MCF 10A (cell line): ENCODE data around the gene PTPRZ1. TPM values are rescaled to one million over a fixed set of nuclear protein-coding genes. Genes with fewer than 3 reads are reported as not detected.
A peak's percentile ranks its signal among the peaks of the same experiment; 100 is the strongest.

Experiments used
- BruUV-seq: library from RNA; stranded (reverse); fragments of 400-500 nt; replicated peaks from 2 replicates; lab custom pipeline; 2021; lab: Mats Ljungman, UMichigan
- CTCF ChIA-PET: fragments of 300-600 bp; sonication (Branson Sonifier 250); formaldehyde crosslinking; extraction: SDS; loops from one replicate; lab custom pipeline; 2021; ENCODE audit warnings: antibody characterized with exemption, inconsistent platforms; lab: Yijun Ruan, JAX
- POLR2A ChIA-PET: fragments of 300-600, 350-650 bp; sonication (Branson Sonifier 250); formaldehyde crosslinking; extraction: SDS; loops from one replicate; lab custom pipeline; 2020; ENCODE audit warnings: antibody characterized with exemption, inconsistent platforms; lab: Yijun Ruan, JAX
- DNase-seq: peaks from one replicate; pipeline ENCODE4 v3.0.0-alpha.2; 2018; ENCODE audit not compliant: unreplicated experiment
- H3K27ac Mint-ChIP-seq: one replicate; pipeline ENCODE4 v1.8.0; 2022; ENCODE audit warnings: mild to moderate bottlenecking, low read depth, mixed read lengths; ENCODE audit not compliant: unreplicated experiment
- H3K27me3 Mint-ChIP-seq: one replicate; pipeline ENCODE4 v1.8.0; 2022; ENCODE audit warnings: mixed read lengths; ENCODE audit not compliant: insufficient read depth, unreplicated experiment
- H3K36me3 Mint-ChIP-seq: one replicate; pipeline ENCODE4 v1.8.0; 2022; ENCODE audit warnings: mild to moderate bottlenecking, moderate library complexity, mixed read lengths; ENCODE audit not compliant: insufficient read depth, unreplicated experiment
- H3K4me1 Mint-ChIP-seq: one replicate; pipeline ENCODE4 v1.8.0; 2022; ENCODE audit warnings: mixed read lengths; ENCODE audit not compliant: insufficient read depth, unreplicated experiment
- H3K4me3 Mint-ChIP-seq: one replicate; pipeline ENCODE4 v1.8.0; 2022; ENCODE audit warnings: mild to moderate bottlenecking, moderate library complexity, mixed read lengths; ENCODE audit not compliant: unreplicated experiment
- H3K9me3 Mint-ChIP-seq: one replicate; pipeline ENCODE4 v1.8.0; 2022; ENCODE audit warnings: mixed read lengths; ENCODE audit not compliant: unreplicated experiment
- intact Hi-C: fragments of 100-400 bp; cut with micrococcal nuclease; formaldehyde crosslinking; loops from 2 replicates; pipeline ENCODE4 v1.14.1; 2022
- total RNA-seq: library from RNA; stranded (reverse); gene quantifications from 2 replicates; pipeline ENCODE4 v1.2.3, GENCODE V29; 2022
- TF ChIP-seq, protein P1 (sequence below): fragments of 200-600 bp; IDR thresholded peaks from one replicate; pipeline ENCODE4 v1.8.0; 2022; ENCODE audit warnings: antibody characterized with exemption, mild to moderate bottlenecking; ENCODE audit not compliant: unreplicated experiment

Gene PTPRZ1
- total RNA-seq, 1 experiment from 2014 or later: 11.1 TPM

GRCh38 chr7:122013630-122014029, 140.7 kb downstream of the PTPRZ1 start:
- no peak overlapping the region for H3K27ac Mint-ChIP-seq
- DNase-seq: no peak
- no peaks in the 10 kb centered on the region for H3K9me3 Mint-ChIP-seq
- no TSS peak for BruUV-seq
- H3K4me3 Mint-ChIP-seq: no peak overlapping the region
- TF ChIP-seq, protein P1, sequence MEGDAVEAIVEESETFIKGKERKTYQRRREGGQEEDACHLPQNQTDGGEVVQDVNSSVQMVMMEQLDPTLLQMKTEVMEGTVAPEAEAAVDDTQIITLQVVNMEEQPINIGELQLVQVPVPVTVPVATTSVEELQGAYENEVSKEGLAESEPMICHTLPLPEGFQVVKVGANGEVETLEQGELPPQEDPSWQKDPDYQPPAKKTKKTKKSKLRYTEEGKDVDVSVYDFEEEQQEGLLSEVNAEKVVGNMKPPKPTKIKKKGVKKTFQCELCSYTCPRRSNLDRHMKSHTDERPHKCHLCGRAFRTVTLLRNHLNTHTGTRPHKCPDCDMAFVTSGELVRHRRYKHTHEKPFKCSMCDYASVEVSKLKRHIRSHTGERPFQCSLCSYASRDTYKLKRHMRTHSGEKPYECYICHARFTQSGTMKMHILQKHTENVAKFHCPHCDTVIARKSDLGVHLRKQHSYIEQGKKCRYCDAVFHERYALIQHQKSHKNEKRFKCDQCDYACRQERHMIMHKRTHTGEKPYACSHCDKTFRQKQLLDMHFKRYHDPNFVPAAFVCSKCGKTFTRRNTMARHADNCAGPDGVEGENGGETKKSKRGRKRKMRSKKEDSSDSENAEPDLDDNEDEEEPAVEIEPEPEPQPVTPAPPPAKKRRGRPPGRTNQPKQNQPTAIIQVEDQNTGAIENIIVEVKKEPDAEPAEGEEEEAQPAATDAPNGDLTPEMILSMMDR: no peak
- no peaks in the 10 kb centered on the region for H3K4me1 Mint-ChIP-seq
- ChIA-PET POLR2A (no interaction called here), CTCF (interaction anchor here (0.6 to 0.8 kb wide), 3 partner anchors 14 to 762 kb away, joined by 3 read pairs; no protein-coding TSS in a partner anchor)
- intact Hi-C loops: loop anchor here (2.0 kb wide), 1 partner anchor 515 kb away; no protein-coding TSS in a partner anchor
- no peaks in the 10 kb centered on the region for H3K27me3 Mint-ChIP-seq
- no peaks in the 10 kb centered on the region for H3K36me3 Mint-ChIP-seq

- no peak overlapping the region for H3K27ac Mint-ChIP-seq
- peak; percentile 12 for DNase-seq
- no peaks in the 10 kb centered on the region for H3K4me1 Mint-ChIP-seq
- H3K36me3 Mint-ChIP-seq: no peaks in the 10 kb centered on the region
- BruUV-seq: no TSS peak
- intact Hi-C loops: loop anchor here (2.0 kb wide), 1 partner anchor 514 kb away; no protein-coding TSS in a partner anchor
- H3K4me3 Mint-ChIP-seq: no peak overlapping the region
- H3K27me3 Mint-ChIP-seq: no peaks in the 10 kb centered on the region
- ChIA-PET POLR2A (no interaction called here), CTCF (interaction anchor here (0.6 to 0.7 kb wide), 5 partner anchors 23 to 906 kb away, joined by 3 to 4 read pairs (median 3); no protein-coding TSS in a partner anchor)
- TF ChIP-seq, protein P1: peak; percentile 27
- no peaks in the 10 kb centered on the region for H3K9me3 Mint-ChIP-seq
These were observed 141.7 kb downstream of the PTPRZ1 start for GRCh38 chr7:122014697-122015096.

GRCh38 chr7:122018032-122018431, 145.1 kb downstream of the PTPRZ1 start:
- Mint-ChIP-seq H3K36me3 (no peaks in the 10 kb centered on the region), H3K27ac (no peak overlapping the region), H3K27me3 (no peaks in the 10 kb centered on the region), H3K9me3 (no peaks in the 10 kb centered on the region), H3K4me1 (no peaks in the 10 kb centered on the region), H3K4me3 (no peak overlapping the region)
- intact Hi-C loops: no loop called here
- TF ChIP-seq, protein P1: no peak
- ChIA-PET POLR2A (no interaction called here), CTCF (no interaction called here)
- DNase-seq: no peak
- BruUV-seq: no TSS peak

- intact Hi-C loops: no loop called here
- Mint-ChIP-seq H3K27me3 (no peaks in the 10 kb centered on the region), H3K4me3 (no peak overlapping the region), H3K9me3 (no peaks in the 10 kb centered on the region), H3K4me1 (no peaks in the 10 kb centered on the region), H3K36me3 (no peaks in the 10 kb centered on the region), H3K27ac (no peak overlapping the region)
- CTCF ChIA-PET: interaction anchor here (0.8 kb wide), 1 partner anchor 13 kb away, joined by 3 read pairs; no protein-coding TSS in a partner anchor
- POLR2A ChIA-PET: no interaction called here
- TF ChIP-seq, protein P1: no peak
- BruUV-seq: no TSS peak
- no peak for DNase-seq
These were observed 154.1 kb downstream of the PTPRZ1 start for GRCh38 chr7:122027058-122027457.
